HG03139 (cell line): Measurements from ENCODE around the gene RGS19.

Experiments used
- ATAC-seq: cut with Tn5 transposase; IDR thresholded peaks from one replicate; pipeline ENCODE4 v1.9.1; 2021; ENCODE audit not compliant: unreplicated experiment

Gene RGS19

GRCh38 chr20:64108731-64109681, 29.7 kb upstream of the RGS19 start:
- no peak for ATAC-seq

GRCh38 chr20:64107736-64108457, 28.6 kb upstream of the RGS19 start:
- no peak for ATAC-seq

GRCh38 chr20:64106981-64107735, 27.8 kb upstream of the RGS19 start, which contains the start of gene NPBWR2:
Gene NPBWR2 (minus strand): TSS chr20:64107565. CDS start chr20:64106831, 734 bp downstream.
- no peak for ATAC-seq

- no peak for ATAC-seq
These were observed 27.2 kb upstream of the RGS19 start for GRCh38 chr20:64106435-64106961.

- no peak for ATAC-seq
These were observed 26.6 kb upstream of the RGS19 start for GRCh38 chr20:64105846-64106434.

- no peak for ATAC-seq
These were observed 25.5 kb upstream of the RGS19 start for GRCh38 chr20:64104667-64105451.

- ATAC-seq, result no peak
These were observed 24.8 kb upstream of the RGS19 start for GRCh38 chr20:64103871-64104666.

GRCh38 chr20:64102647-64103354, 23.5 kb upstream of the RGS19 start:
- no peak for ATAC-seq

- no peak for ATAC-seq
These were observed 22.7 kb upstream of the RGS19 start for GRCh38 chr20:64101731-64102621.

GRCh38 chr20:64100946-64101688, 21.8 kb upstream of the RGS19 start:
- no peak for ATAC-seq

GRCh38 chr20:64100566-64100888, 21.2 kb upstream of the RGS19 start:
- ATAC-seq, result no peak

- no peak for ATAC-seq
These were observed 20.7 kb upstream of the RGS19 start for GRCh38 chr20:64099880-64100565.

- ATAC-seq, result no peak
These were observed 19.9 kb upstream of the RGS19 start for GRCh38 chr20:64099086-64099786.

- no peak for ATAC-seq
These were observed 19.2 kb upstream of the RGS19 start for GRCh38 chr20:64098471-64099013.

- no peak for ATAC-seq
These were observed 17.2 kb upstream of the RGS19 start for GRCh38 chr20:64096535-64096934.
